WTC11 (cell line): ENCODE data around the gene MTA3. TPM values are rescaled to one million over a fixed set of nuclear protein-coding genes. Genes with fewer than 3 reads are reported as not detected.

Source experiments
- ATAC-seq: fragments of 200-7000 bp; cut with Tn5 transposase; 2 replicates; pipeline ENCODE4 v1.10.0; 2021; ENCODE audit warnings: mild to moderate bottlenecking, moderate library complexity
- CTCF ChIA-PET: fragments of 300-600 bp; sonication (Branson Sonifier 250); formaldehyde crosslinking; loops from one replicate; lab custom pipeline; 2021; ENCODE audit warnings: antibody characterized with exemption; lab: Charles Lee
- POLR2A ChIA-PET: fragments of 350-600 bp; sonication (Branson Sonifier 250); formaldehyde crosslinking; loops from one replicate; lab custom pipeline; 2021; ENCODE audit warnings: antibody characterized with exemption; lab: Charles Lee
- DNase-seq: peaks from one replicate; pipeline ENCODE4 v3.0.0; 2021; ENCODE audit warnings: low spot score
- H3K27ac Mint-ChIP-seq: 2 replicates; pipeline ENCODE4 v1.8.0; 2021; ENCODE audit warnings: mixed read lengths
- H3K27me3 Mint-ChIP-seq: 2 replicates; pipeline ENCODE4 v1.8.0; 2021; ENCODE audit warnings: low read depth, mild to moderate bottlenecking, moderate library complexity, mixed read lengths
- H3K36me3 Mint-ChIP-seq: 2 replicates; pipeline ENCODE4 v1.8.0; 2021; ENCODE audit warnings: mixed read lengths
- H3K4me1 Mint-ChIP-seq: 2 replicates; pipeline ENCODE4 v1.8.0; 2022; ENCODE audit warnings: mixed read lengths
- H3K4me3 Mint-ChIP-seq: 2 replicates; pipeline ENCODE4 v1.8.0; 2021; ENCODE audit warnings: mild to moderate bottlenecking, moderate library complexity, mixed read lengths
- H3K9me3 Mint-ChIP-seq: 2 replicates; pipeline ENCODE4 v1.8.0; 2021; ENCODE audit warnings: mixed read lengths
- ELF4 ChIP-seq: sonication (generic); formaldehyde crosslinking; IDR thresholded peaks from 2 replicates; pipeline ENCODE4 v1.8.1; 2022; ENCODE audit warnings: low read depth, mild to moderate bottlenecking, moderate library complexity, missing genetic modification reagents
- ESRRA ChIP-seq: sonication (generic); formaldehyde crosslinking; IDR thresholded peaks from 2 replicates; pipeline ENCODE4 v1.8.1; 2022; ENCODE audit warnings: mild to moderate bottlenecking, missing genetic modification reagents, borderline replicate concordance
- FOXJ3 ChIP-seq: sonication (generic); formaldehyde crosslinking; IDR thresholded peaks from 2 replicates; pipeline ENCODE4 v1.9.0; 2021; ENCODE audit warnings: missing genetic modification reagents, mild to moderate bottlenecking, borderline replicate concordance
- FOXP1 ChIP-seq: sonication (generic); formaldehyde crosslinking; IDR thresholded peaks from 2 replicates; pipeline ENCODE4 v1.8.0; 2022; ENCODE audit warnings: missing genetic modification reagents, mild to moderate bottlenecking, moderate library complexity, borderline replicate concordance
- JAZF1 ChIP-seq: fragments of 250-450 bp; sonication (Bioruptor Pico); IDR thresholded peaks from 2 replicates; pipeline ENCODE4 v1.9.0; 2021; ENCODE audit warnings: moderate library complexity, mild to moderate bottlenecking, inconsistent platforms
- JUN ChIP-seq: sonication (generic); formaldehyde crosslinking; IDR thresholded peaks from 2 replicates; pipeline ENCODE4 v1.8.0; 2023; ENCODE audit warnings: mild to moderate bottlenecking, missing genetic modification reagents
- MYBL2 ChIP-seq: sonication (generic); formaldehyde crosslinking; IDR thresholded peaks from 2 replicates; pipeline ENCODE4 v1.8.1; 2023; ENCODE audit warnings: mild to moderate bottlenecking, moderate library complexity, missing genetic modification reagents
- NFYB ChIP-seq: sonication (generic); formaldehyde crosslinking; conservative IDR thresholded peaks from 2 replicates; pipeline ENCODE4 v1.8.0; 2022; ENCODE audit warnings: low read depth, missing genetic modification reagents
- NR3C1 ChIP-seq: sonication (generic); formaldehyde crosslinking; conservative IDR thresholded peaks from 2 replicates; pipeline ENCODE4 v1.8.1; 2023; ENCODE audit warnings: low read depth, mild to moderate bottlenecking, missing genetic modification reagents
- TEAD1 ChIP-seq: sonication (generic); formaldehyde crosslinking; IDR thresholded peaks from 2 replicates; pipeline ENCODE4 v1.8.0; 2022; ENCODE audit warnings: mild to moderate bottlenecking, missing genetic modification reagents
- ZNF396 ChIP-seq: fragments of 250-450 bp; sonication (Bioruptor Pico); IDR thresholded peaks from 2 replicates; pipeline ENCODE4 v1.8.0; 2021; ENCODE audit warnings: mild to moderate bottlenecking, moderate library complexity, borderline replicate concordance
- total RNA-seq: library from RNA; stranded (reverse); gene quantifications from 3 replicates; pipeline ENCODE4 v1.2.3, GENCODE V29; 2021
- TF ChIP-seq, protein P1 (sequence below): sonication (generic); formaldehyde crosslinking; IDR thresholded peaks from 2 replicates; pipeline ENCODE4 v1.8.1; 2023; ENCODE audit warnings: mild to moderate bottlenecking, missing genetic modification reagents, moderate library complexity
- TF ChIP-seq, protein P2 (sequence below): sonication (generic); formaldehyde crosslinking; conservative IDR thresholded peaks from 2 replicates; pipeline ENCODE4 v1.8.1; 2023; ENCODE audit warnings: mild to moderate bottlenecking, low read depth, missing genetic modification reagents, moderate library complexity
- TF ChIP-seq, protein P3 (sequence below): sonication (generic); formaldehyde crosslinking; conservative IDR thresholded peaks from 2 replicates; pipeline ENCODE4 v1.8.1; 2022; ENCODE audit warnings: mild to moderate bottlenecking, missing genetic modification reagents
- TF ChIP-seq, protein P4 (sequence below): sonication (generic); formaldehyde crosslinking; IDR thresholded peaks from 2 replicates; pipeline ENCODE4 v1.8.0; 2023; ENCODE audit warnings: mild to moderate bottlenecking, missing genetic modification reagents
- TF ChIP-seq, protein P5 (sequence below): sonication (generic); formaldehyde crosslinking; IDR thresholded peaks from 2 replicates; pipeline ENCODE4 v1.8.0; 2022; ENCODE audit warnings: mild to moderate bottlenecking, missing genetic modification reagents
- TF ChIP-seq, protein P6 (sequence below): fragments of 250-450 bp; sonication (Bioruptor Pico); IDR thresholded peaks from 2 replicates; pipeline ENCODE4 v1.8.0; 2021; ENCODE audit warnings: mild to moderate bottlenecking
- TF ChIP-seq, protein P7 (sequence below): sonication (generic); formaldehyde crosslinking; IDR thresholded peaks from 2 replicates; pipeline ENCODE4 v1.8.1; 2023; ENCODE audit warnings: mild to moderate bottlenecking, missing genetic modification reagents, borderline replicate concordance

Gene MTA3
- total RNA-seq, 1 experiment from 2014 or later = 153 TPM

DNA sequence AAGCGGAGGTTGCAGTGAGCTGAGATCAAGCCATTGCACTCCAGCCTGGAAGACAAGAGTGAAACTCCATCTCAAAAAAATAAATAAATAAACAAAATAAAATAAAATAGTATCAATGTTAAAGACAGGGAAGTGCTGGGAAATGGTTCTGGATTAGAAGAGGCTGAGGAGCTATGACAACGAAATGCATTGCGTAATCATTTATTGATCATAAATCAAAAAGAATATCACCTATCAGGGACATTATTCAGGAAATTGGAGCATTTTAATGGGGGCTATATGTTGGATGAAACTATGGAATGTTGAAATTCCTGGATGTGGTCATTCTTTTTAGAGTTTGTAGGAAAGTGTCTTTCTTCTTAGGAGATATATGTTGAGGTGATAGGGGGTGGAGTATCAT, 30.9 kb upstream of the MTA3 start:
- no peak for ATAC-seq
- peaks cover 3% of the 10 kb centered on the region; the same call in 1 of the 2 replicates for H3K9me3 Mint-ChIP-seq
- H3K27ac Mint-ChIP-seq = no peak overlapping the region
- no peak overlapping the region for H3K4me3 Mint-ChIP-seq
- no peaks in the 10 kb centered on the region for H3K36me3 Mint-ChIP-seq
- H3K4me1 Mint-ChIP-seq = peaks cover 18% of the 10 kb centered on the region
- DNase-seq = no peak
- H3K27me3 Mint-ChIP-seq = no peaks in the 10 kb centered on the region
- TF ChIP-seq MYBL2 (no peak), ZNF396 (no peak), ESRRA (CRISPR knock-in tag) (no peak), NR3C1 (CRISPR knock-in tag) (no peak), FOXJ3 (no peak), TEAD1 (CRISPR knock-in tag) (no peak), ELF4 (CRISPR knock-in tag) (no peak), NFYB (CRISPR knock-in tag) (no peak), FOXP1 (CRISPR knock-in tag) (no peak), JUN (no peak), JAZF1 (no peak)
- TF ChIP-seq, protein P1, sequence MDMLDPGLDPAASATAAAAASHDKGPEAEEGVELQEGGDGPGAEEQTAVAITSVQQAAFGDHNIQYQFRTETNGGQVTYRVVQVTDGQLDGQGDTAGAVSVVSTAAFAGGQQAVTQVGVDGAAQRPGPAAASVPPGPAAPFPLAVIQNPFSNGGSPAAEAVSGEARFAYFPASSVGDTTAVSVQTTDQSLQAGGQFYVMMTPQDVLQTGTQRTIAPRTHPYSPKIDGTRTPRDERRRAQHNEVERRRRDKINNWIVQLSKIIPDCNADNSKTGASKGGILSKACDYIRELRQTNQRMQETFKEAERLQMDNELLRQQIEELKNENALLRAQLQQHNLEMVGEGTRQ (CRISPR knock-in tag) = no peak
- TF ChIP-seq, protein P2, sequence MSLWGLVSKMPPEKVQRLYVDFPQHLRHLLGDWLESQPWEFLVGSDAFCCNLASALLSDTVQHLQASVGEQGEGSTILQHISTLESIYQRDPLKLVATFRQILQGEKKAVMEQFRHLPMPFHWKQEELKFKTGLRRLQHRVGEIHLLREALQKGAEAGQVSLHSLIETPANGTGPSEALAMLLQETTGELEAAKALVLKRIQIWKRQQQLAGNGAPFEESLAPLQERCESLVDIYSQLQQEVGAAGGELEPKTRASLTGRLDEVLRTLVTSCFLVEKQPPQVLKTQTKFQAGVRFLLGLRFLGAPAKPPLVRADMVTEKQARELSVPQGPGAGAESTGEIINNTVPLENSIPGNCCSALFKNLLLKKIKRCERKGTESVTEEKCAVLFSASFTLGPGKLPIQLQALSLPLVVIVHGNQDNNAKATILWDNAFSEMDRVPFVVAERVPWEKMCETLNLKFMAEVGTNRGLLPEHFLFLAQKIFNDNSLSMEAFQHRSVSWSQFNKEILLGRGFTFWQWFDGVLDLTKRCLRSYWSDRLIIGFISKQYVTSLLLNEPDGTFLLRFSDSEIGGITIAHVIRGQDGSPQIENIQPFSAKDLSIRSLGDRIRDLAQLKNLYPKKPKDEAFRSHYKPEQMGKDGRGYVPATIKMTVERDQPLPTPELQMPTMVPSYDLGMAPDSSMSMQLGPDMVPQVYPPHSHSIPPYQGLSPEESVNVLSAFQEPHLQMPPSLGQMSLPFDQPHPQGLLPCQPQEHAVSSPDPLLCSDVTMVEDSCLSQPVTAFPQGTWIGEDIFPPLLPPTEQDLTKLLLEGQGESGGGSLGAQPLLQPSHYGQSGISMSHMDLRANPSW (CRISPR knock-in tag) = no peak
- TF ChIP-seq, protein P3, sequence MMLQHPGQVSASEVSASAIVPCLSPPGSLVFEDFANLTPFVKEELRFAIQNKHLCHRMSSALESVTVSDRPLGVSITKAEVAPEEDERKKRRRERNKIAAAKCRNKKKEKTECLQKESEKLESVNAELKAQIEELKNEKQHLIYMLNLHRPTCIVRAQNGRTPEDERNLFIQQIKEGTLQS = no peak
- TF ChIP-seq, protein P4, sequence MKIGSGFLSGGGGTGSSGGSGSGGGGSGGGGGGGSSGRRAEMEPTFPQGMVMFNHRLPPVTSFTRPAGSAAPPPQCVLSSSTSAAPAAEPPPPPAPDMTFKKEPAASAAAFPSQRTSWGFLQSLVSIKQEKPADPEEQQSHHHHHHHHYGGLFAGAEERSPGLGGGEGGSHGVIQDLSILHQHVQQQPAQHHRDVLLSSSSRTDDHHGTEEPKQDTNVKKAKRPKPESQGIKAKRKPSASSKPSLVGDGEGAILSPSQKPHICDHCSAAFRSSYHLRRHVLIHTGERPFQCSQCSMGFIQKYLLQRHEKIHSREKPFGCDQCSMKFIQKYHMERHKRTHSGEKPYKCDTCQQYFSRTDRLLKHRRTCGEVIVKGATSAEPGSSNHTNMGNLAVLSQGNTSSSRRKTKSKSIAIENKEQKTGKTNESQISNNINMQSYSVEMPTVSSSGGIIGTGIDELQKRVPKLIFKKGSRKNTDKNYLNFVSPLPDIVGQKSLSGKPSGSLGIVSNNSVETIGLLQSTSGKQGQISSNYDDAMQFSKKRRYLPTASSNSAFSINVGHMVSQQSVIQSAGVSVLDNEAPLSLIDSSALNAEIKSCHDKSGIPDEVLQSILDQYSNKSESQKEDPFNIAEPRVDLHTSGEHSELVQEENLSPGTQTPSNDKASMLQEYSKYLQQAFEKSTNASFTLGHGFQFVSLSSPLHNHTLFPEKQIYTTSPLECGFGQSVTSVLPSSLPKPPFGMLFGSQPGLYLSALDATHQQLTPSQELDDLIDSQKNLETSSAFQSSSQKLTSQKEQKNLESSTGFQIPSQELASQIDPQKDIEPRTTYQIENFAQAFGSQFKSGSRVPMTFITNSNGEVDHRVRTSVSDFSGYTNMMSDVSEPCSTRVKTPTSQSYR (CRISPR knock-in tag) = no peak
- TF ChIP-seq, protein P5, sequence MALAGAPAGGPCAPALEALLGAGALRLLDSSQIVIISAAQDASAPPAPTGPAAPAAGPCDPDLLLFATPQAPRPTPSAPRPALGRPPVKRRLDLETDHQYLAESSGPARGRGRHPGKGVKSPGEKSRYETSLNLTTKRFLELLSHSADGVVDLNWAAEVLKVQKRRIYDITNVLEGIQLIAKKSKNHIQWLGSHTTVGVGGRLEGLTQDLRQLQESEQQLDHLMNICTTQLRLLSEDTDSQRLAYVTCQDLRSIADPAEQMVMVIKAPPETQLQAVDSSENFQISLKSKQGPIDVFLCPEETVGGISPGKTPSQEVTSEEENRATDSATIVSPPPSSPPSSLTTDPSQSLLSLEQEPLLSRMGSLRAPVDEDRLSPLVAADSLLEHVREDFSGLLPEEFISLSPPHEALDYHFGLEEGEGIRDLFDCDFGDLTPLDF (CRISPR knock-in tag) = no peak
- TF ChIP-seq, protein P6, sequence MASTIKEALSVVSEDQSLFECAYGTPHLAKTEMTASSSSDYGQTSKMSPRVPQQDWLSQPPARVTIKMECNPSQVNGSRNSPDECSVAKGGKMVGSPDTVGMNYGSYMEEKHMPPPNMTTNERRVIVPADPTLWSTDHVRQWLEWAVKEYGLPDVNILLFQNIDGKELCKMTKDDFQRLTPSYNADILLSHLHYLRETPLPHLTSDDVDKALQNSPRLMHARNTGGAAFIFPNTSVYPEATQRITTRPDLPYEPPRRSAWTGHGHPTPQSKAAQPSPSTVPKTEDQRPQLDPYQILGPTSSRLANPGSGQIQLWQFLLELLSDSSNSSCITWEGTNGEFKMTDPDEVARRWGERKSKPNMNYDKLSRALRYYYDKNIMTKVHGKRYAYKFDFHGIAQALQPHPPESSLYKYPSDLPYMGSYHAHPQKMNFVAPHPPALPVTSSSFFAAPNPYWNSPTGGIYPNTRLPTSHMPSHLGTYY (CRISPR knock-in tag) = no peak
- TF ChIP-seq, all 79 proteins: peak for 0
- CTCF ChIA-PET = no interaction called here
- POLR2A ChIA-PET = no interaction called here

DNA sequence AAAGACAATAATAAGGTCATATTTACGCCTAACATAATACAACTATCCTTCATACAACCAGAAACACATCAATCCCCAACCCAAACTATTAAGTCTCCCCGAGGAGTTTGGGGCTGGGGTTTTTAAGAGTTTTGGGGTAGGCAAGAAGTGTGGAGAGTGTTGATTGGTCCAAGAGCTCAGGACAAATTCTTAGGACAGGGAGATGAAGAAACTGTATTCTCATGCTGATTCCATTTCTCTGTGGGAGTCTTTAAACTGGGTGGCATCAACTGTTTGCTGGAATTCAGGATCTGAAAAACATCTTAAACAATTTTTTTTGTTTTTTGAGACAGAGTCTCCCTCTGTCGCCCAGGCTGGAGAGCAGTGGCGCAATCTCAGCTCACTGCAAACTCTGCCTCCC, 25.6 kb upstream of the MTA3 start:
- TF ChIP-seq, protein P7, sequence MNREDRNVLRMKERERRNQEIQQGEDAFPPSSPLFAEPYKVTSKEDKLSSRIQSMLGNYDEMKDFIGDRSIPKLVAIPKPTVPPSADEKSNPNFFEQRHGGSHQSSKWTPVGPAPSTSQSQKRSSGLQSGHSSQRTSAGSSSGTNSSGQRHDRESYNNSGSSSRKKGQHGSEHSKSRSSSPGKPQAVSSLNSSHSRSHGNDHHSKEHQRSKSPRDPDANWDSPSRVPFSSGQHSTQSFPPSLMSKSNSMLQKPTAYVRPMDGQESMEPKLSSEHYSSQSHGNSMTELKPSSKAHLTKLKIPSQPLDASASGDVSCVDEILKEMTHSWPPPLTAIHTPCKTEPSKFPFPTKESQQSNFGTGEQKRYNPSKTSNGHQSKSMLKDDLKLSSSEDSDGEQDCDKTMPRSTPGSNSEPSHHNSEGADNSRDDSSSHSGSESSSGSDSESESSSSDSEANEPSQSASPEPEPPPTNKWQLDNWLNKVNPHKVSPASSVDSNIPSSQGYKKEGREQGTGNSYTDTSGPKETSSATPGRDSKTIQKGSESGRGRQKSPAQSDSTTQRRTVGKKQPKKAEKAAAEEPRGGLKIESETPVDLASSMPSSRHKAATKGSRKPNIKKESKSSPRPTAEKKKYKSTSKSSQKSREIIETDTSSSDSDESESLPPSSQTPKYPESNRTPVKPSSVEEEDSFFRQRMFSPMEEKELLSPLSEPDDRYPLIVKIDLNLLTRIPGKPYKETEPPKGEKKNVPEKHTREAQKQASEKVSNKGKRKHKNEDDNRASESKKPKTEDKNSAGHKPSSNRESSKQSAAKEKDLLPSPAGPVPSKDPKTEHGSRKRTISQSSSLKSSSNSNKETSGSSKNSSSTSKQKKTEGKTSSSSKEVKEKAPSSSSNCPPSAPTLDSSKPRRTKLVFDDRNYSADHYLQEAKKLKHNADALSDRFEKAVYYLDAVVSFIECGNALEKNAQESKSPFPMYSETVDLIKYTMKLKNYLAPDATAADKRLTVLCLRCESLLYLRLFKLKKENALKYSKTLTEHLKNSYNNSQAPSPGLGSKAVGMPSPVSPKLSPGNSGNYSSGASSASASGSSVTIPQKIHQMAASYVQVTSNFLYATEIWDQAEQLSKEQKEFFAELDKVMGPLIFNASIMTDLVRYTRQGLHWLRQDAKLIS (CRISPR knock-in tag) = no peak
- TF ChIP-seq, all 79 proteins: peak for 0
- ChIA-PET CTCF (interaction anchor here (0.7 kb wide), 1 partner anchor 56 kb away, joined by 4 read pairs; no protein-coding TSS in a partner anchor), POLR2A (no interaction called here)
- H3K4me3 Mint-ChIP-seq = no peak overlapping the region; the same call in 1 of the 2 replicates
- H3K9me3 Mint-ChIP-seq = peaks cover 3% of the 10 kb centered on the region; the same call in 1 of the 2 replicates
- H3K36me3 Mint-ChIP-seq = no peaks in the 10 kb centered on the region
- peaks cover 55% of the 10 kb centered on the region for H3K4me1 Mint-ChIP-seq
- ATAC-seq (peak; percentile 7; the same call in 1 of the 2 replicates), DNase-seq (no peak)
- peak overlapping the region; percentile 71 for H3K27ac Mint-ChIP-seq
- H3K27me3 Mint-ChIP-seq = no peaks in the 10 kb centered on the region
